ENCODE results near the gene EIF2AK3. TPM values are rescaled to one million over a fixed set of nuclear protein-coding genes. Genes with fewer than 3 reads are reported as not detected.

Gene EIF2AK3
- polyA plus RNA-seq, 1 experiment, result 3.8 TPM

DNA sequence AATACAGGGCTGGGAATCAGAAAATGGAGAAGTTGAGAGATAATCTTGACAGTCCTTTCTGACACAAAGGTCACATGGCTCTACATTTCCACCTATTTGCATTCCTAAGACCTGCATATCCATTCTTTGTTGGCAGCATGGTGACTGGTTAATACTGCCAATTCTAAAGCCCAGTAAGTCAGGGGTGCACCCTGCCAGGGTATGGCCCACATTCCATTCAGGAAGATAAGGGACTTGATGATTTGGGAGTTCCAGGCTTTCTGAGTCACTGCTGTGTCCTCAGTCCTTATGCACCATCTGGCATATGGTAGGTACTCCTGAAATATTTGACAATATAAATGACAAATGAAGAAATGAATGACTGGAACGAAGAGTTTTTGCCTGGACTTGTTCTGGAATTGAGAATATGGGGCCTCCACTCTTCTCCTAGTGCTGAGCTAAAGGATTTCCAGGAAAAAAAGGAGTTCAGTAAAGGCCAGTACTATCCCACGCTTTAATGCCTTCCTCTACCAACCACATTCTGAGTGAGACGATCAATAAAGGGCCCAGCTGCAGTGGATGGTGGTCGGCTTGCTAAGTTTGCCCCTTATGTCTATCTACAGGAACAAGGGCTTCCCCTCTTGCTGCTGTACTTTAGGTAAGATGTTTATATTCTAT is 31.7 kb upstream of the EIF2AK3 start:
- TF ChIP-seq, protein P1, sequence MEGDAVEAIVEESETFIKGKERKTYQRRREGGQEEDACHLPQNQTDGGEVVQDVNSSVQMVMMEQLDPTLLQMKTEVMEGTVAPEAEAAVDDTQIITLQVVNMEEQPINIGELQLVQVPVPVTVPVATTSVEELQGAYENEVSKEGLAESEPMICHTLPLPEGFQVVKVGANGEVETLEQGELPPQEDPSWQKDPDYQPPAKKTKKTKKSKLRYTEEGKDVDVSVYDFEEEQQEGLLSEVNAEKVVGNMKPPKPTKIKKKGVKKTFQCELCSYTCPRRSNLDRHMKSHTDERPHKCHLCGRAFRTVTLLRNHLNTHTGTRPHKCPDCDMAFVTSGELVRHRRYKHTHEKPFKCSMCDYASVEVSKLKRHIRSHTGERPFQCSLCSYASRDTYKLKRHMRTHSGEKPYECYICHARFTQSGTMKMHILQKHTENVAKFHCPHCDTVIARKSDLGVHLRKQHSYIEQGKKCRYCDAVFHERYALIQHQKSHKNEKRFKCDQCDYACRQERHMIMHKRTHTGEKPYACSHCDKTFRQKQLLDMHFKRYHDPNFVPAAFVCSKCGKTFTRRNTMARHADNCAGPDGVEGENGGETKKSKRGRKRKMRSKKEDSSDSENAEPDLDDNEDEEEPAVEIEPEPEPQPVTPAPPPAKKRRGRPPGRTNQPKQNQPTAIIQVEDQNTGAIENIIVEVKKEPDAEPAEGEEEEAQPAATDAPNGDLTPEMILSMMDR (IDR thresholded peaks at IDR 0.05; ENCODE audit: insufficient read depth, low read depth, low read length), result no peak
- no peak for DNase-seq (ENCODE audit: low read depth)
- no peaks in the 10 kb centered on the region for H3K27me3 ChIP-seq (ENCODE audit: control insufficient read depth, insufficient read depth, low read length)

DNA sequence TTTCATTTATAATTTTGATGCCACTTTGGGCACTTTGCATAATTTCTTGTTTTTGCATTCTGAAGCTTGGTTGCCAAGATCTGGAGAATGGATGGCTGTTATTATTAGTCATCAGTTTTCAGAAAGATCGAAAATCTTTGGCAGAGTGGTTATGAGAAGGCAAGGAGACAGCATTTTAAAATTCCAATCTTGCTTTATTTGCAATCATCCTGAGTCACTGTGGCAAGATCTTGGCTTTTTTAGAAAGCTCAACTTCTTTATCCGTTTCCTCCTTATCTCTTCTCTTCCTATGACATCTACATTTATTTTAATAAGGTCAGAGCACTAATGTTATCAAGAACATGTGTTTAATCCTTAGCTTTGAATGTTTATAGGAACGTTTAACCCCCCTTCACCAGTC is 31.1 kb upstream of the EIF2AK3 start:
- Histone ChIP-seq H3K4me3 (ENCODE audit: low read depth, low read length) (no peak overlapping the region), H3K36me3 (ENCODE audit: control insufficient read depth, insufficient read depth, low read length) (no peaks in the 10 kb centered on the region), H3K27me3 (ENCODE audit: control insufficient read depth, insufficient read depth, low read length) (no peaks in the 10 kb centered on the region)
- TF ChIP-seq, protein P1 (IDR thresholded peaks at IDR 0.05; ENCODE audit: insufficient read depth, low read depth, low read length), result no peak
- ChIA-PET POLR2A (no interaction called here), CTCF (interaction anchor here (2.1 to 8.6 kb wide), 4 partner anchors 9 to 66 kb away, joined by 10 to 66 read pairs (median 18); no protein-coding TSS in a partner anchor)
- DNase-seq (ENCODE audit: low read depth), result no peak

More for the DNA sequence above, 31.7 kb upstream of the EIF2AK3 start:
- Histone ChIP-seq H3K4me3 (ENCODE audit: low read depth, low read length) (no peak overlapping the region), H3K36me3 (ENCODE audit: control insufficient read depth, insufficient read depth, low read length) (no peaks in the 10 kb centered on the region)
- POLR2A ChIA-PET, result interaction anchor here (0.7 kb wide), 1 partner anchor 31 kb away, joined by 3 read pairs; no protein-coding TSS in a partner anchor
- CTCF ChIA-PET, result interaction anchor here (1.7 to 8.6 kb wide), 4 partner anchors 8 to 68 kb away, joined by 10 to 66 read pairs (median 18); no protein-coding TSS in a partner anchor

DNA sequence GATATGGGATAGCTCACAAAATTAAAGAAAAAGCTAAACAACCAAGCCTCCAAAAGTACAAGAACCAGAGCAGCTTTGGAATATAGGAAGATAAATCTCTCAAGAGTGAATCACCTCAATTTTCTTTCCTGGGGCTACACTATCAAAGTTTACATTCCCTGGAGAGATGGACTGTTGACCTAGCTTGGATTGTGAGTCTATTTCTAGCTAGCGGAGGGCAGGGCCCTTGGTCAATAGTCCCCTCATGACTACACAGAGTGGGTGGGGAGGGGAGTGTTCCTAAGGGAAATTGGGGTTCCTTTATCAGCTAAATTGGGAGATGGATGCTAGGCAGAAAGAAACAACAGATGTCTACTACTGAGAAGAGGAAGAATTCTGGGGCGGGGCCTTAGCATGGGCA is 29.9 kb upstream of the EIF2AK3 start:
- H3K27me3 ChIP-seq (ENCODE audit: control insufficient read depth, insufficient read depth, low read length), result no peaks in the 10 kb centered on the region
- H3K4me3 ChIP-seq (ENCODE audit: low read depth, low read length), result no peak overlapping the region
- TF ChIP-seq, protein P1 (IDR thresholded peaks at IDR 0.05; ENCODE audit: insufficient read depth, low read depth, low read length), result no peak
- no peak for DNase-seq (ENCODE audit: low read depth)
- ChIA-PET CTCF (interaction anchor here (1.1 to 8.6 kb wide), 7 partner anchors 10 to 83 kb away, joined by 3 to 66 read pairs (median 10); no protein-coding TSS in a partner anchor), POLR2A (no interaction called here)
- no peaks in the 10 kb centered on the region for H3K36me3 ChIP-seq (ENCODE audit: control insufficient read depth, insufficient read depth, low read length)

DNA sequence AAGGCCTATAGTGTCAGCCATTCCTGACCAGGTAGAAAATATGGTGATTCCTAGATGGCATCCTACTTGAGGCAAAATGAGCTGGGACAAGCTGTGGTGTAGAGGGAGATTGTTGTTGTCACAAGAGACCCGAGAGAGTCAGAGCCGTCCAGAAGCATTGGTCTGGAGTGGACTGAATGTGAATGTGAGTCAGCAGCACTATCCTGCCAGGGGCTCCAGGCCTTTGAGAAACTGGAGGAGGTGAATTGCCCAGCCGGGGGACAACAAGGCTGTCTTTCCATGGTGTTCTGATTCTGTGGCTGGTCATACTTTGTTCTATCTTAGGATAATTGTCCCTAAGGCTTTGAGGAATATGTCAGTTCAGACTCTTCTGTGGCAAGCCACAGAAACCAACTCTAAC is 29.4 kb upstream of the EIF2AK3 start:
- H3K36me3 ChIP-seq (ENCODE audit: control insufficient read depth, insufficient read depth, low read length), result no peaks in the 10 kb centered on the region
- H3K4me3 ChIP-seq (ENCODE audit: low read depth, low read length), result no peak overlapping the region
- TF ChIP-seq, protein P1 (IDR thresholded peaks at IDR 0.05; ENCODE audit: insufficient read depth, low read depth, low read length), result no peak
- no peaks in the 10 kb centered on the region for H3K27me3 ChIP-seq (ENCODE audit: control insufficient read depth, insufficient read depth, low read length)
- ChIA-PET CTCF (interaction anchor here (1.1 to 8.6 kb wide), 7 partner anchors 10 to 83 kb away, joined by 3 to 66 read pairs (median 10); no protein-coding TSS in a partner anchor), POLR2A (no interaction called here)
- no peak for DNase-seq (ENCODE audit: low read depth)

DNA sequence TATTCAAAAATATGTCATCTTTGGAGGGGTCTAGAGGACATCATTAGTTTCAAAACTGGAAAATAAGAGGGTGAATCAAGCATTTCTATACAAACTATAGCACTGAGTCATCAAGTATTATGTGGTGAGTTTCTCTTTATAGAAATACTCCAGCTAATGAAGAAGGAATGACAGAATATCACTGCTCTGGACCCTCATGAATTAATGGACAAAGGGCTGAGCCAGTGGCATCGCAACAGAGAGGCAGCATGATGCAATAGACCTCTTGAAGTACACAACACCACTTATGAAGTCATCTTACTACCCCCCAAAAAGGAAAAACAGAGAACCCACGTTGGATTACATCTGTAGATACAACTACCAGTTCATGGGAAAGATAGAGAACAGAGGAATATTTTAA is 27.4 kb upstream of the EIF2AK3 start:
- H3K36me3 ChIP-seq (ENCODE audit: control insufficient read depth, insufficient read depth, low read length), result no peaks in the 10 kb centered on the region
- CTCF ChIA-PET, result interaction anchor here (2.4 kb wide), 1 partner anchor 17 kb away, joined by 11 read pairs; no protein-coding TSS in a partner anchor
- no peak for DNase-seq (ENCODE audit: low read depth)
- H3K4me3 ChIP-seq (ENCODE audit: low read depth, low read length), result no peak overlapping the region
- H3K27me3 ChIP-seq (ENCODE audit: control insufficient read depth, insufficient read depth, low read length), result no peaks in the 10 kb centered on the region
- POLR2A ChIA-PET, result no interaction called here
- TF ChIP-seq, protein P1 (IDR thresholded peaks at IDR 0.05; ENCODE audit: insufficient read depth, low read depth, low read length), result no peak

All from BJ (cell line).